Loucy (cell line): ENCODE results near the gene PRELID1.

ENCODE experiments used
- H2AFZ ChIP-seq: fragments of 200-600 bp; sonication (generic); 2 replicates; pipeline ENCODE4 v1.6.0; 2016; ENCODE audit warnings: antibody characterized with exemption, mild to moderate bottlenecking, low read length, moderate library complexity
- H3F3A ChIP-seq: fragments of 200-600 bp; 2 replicates; pipeline ENCODE4 v1.6.0; 2016; ENCODE audit warnings: antibody characterized with exemption, low read depth, mild to moderate bottlenecking
- H3K27me3 ChIP-seq: fragments of 200-600 bp; sonication (generic); 2 replicates; pipeline ENCODE4 v1.6.1; 2014; ENCODE audit warnings: low read length, mild to moderate bottlenecking; ENCODE audit not compliant: insufficient read depth, poor library complexity, severe bottlenecking
- H3K36me3 ChIP-seq: fragments of 200-600 bp; sonication (generic); 2 replicates; pipeline ENCODE4 v1.6.1; 2016; ENCODE audit warnings: low read length; ENCODE audit not compliant: insufficient read depth
- H3K4me1 ChIP-seq: fragments of 200-600 bp; sonication (generic); 2 replicates; pipeline ENCODE4 v1.5.1; 2014; ENCODE audit warnings: low read length, mild to moderate bottlenecking; ENCODE audit not compliant: insufficient read depth, poor library complexity, severe bottlenecking
- H3K4me2 ChIP-seq: fragments of 200-600 bp; sonication (generic); 2 replicates; pipeline ENCODE4 v1.6.0; 2014; ENCODE audit warnings: antibody characterized with exemption, low read length, low read depth, mild to moderate bottlenecking; ENCODE audit not compliant: poor library complexity, severe bottlenecking
- H3K4me3 ChIP-seq: fragments of 200-600 bp; sonication (generic); 2 replicates; pipeline ENCODE4 v1.5.1; 2014; ENCODE audit warnings: low read length, mild to moderate bottlenecking, mixed read lengths; ENCODE audit not compliant: poor library complexity, severe bottlenecking
- H3K79me2 ChIP-seq: fragments of 200-600 bp; sonication (generic); 2 replicates; pipeline ENCODE4 v1.6.1; 2014; ENCODE audit warnings: low read length; ENCODE audit not compliant: insufficient read depth
- H3K9ac ChIP-seq: fragments of 200-600 bp; sonication (generic); 2 replicates; pipeline ENCODE4 v1.6.0; 2014; ENCODE audit warnings: mild to moderate bottlenecking, low read depth, low read length, moderate library complexity; ENCODE audit not compliant: poor library complexity, severe bottlenecking
- H3K9me2 ChIP-seq: fragments of 200-600 bp; sonication (generic); replicated peaks from 2 replicates; pipeline ENCODE4 v1.6.1; 2016; ENCODE audit warnings: low read depth, low read length, mixed read lengths
- H3K9me3 ChIP-seq: fragments of 200-600 bp; sonication (generic); 2 replicates; pipeline ENCODE4 v1.6.1; 2014; ENCODE audit warnings: mild to moderate bottlenecking, antibody characterized with exemption, low read length, low read depth; ENCODE audit not compliant: insufficient read depth
- H4K20me1 ChIP-seq: fragments of 200-600 bp; sonication (generic); 2 replicates; pipeline ENCODE4 v1.6.0; 2014; ENCODE audit warnings: antibody characterized with exemption, low read length, mild to moderate bottlenecking; ENCODE audit not compliant: insufficient read depth, poor library complexity, severe bottlenecking
- EZH2phosphoT487 ChIP-seq: fragments of 200-600 bp; IDR thresholded peaks from 2 replicates; pipeline ENCODE4 v1.6.1; 2018; ENCODE audit warnings: antibody characterized with exemption, mild to moderate bottlenecking, moderate library complexity, borderline replicate concordance
- TF ChIP-seq, protein P1 (sequence below): fragments of 200-600 bp; sonication (generic); conservative IDR thresholded peaks from 2 replicates; pipeline ENCODE4 v1.5.1; 2014; ENCODE audit warnings: mild to moderate bottlenecking, antibody characterized with exemption, low read length

The PRELID1 gene

DNA sequence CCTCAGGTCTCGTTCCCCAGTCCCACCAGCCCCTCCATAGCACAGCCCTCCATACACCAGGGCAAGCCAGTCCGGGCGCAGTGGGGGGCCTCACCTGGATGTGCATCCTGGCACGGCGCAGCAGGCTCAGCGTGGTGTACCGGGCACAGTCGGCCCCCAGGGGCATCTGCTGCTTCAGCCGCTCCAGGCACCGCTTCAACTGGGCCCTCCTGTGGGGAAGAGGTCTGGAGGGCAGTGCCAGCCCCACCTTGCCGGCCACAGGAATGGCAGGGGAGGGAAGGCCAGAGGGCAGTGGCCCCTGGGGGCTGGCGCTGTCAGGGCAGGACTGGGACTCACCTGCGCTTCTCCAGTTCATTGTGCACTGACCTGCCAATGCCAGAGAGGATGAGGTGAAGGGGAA is 6.7 kb downstream of the PRELID1 start:
- Histone ChIP-seq H3K36me3 (no peaks in the 10 kb centered on the region; the same call in 1 of the 2 replicates), H3K4me2 (peak overlapping the region; percentile 85), H3K4me3 (peak overlapping the region; percentile 83), H3K9me2 (no peaks in the 10 kb centered on the region), H4K20me1 (peaks cover 19% of the 10 kb centered on the region), H3K9ac (peak overlapping the region; percentile 89), H3K4me1 (peaks cover 17% of the 10 kb centered on the region), H3K27me3 (no peaks in the 10 kb centered on the region), H3F3A (no peaks in the 10 kb centered on the region), H2AFZ (no peak overlapping the region), H3K9me3 (no peaks in the 10 kb centered on the region), H3K79me2 (peaks cover 53% of the 10 kb centered on the region)
- TF ChIP-seq EZH2phosphoT487: no peak
- TF ChIP-seq, protein P1, sequence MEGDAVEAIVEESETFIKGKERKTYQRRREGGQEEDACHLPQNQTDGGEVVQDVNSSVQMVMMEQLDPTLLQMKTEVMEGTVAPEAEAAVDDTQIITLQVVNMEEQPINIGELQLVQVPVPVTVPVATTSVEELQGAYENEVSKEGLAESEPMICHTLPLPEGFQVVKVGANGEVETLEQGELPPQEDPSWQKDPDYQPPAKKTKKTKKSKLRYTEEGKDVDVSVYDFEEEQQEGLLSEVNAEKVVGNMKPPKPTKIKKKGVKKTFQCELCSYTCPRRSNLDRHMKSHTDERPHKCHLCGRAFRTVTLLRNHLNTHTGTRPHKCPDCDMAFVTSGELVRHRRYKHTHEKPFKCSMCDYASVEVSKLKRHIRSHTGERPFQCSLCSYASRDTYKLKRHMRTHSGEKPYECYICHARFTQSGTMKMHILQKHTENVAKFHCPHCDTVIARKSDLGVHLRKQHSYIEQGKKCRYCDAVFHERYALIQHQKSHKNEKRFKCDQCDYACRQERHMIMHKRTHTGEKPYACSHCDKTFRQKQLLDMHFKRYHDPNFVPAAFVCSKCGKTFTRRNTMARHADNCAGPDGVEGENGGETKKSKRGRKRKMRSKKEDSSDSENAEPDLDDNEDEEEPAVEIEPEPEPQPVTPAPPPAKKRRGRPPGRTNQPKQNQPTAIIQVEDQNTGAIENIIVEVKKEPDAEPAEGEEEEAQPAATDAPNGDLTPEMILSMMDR: no peak

DNA sequence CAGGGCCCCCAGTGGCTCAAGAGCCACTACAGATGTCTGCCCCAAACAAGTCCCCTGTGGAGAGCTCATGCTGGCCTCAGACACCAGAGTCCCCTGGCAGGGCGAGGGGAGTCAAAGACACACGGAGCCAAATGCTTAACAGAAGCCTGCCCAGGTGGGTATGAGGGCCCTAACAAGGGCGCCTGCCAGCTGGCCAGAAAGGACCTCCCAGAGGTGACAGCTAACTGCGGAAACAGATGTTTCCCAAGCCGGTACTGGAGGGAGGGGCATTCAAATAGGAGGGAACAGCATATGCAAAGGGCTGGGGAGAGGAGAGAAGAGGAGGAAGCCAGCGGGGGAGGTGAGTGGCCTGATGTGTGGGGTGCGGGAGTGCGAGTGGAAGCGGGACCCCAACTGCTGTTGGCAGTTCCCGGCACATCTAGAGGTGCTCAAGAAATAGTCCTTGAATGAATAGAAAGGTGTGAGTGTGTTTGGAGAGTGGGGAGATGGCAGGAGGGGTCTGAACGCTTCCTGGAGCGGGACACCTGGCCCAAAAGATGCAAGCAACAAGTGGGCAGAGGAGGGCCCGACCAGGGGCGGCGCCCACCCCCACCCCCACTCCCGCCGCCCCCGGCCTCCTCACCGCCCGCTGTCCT is 7.3 kb downstream of the PRELID1 start:
- no peaks in the 10 kb centered on the region for H3K27me3 ChIP-seq
- no peak overlapping the region for H2AFZ ChIP-seq
- peaks cover 17% of the 10 kb centered on the region for H3K4me1 ChIP-seq
- H4K20me1 ChIP-seq: peaks cover 19% of the 10 kb centered on the region
- peak overlapping the region; percentile 85 for H3K4me2 ChIP-seq
- H3F3A ChIP-seq: no peaks in the 10 kb centered on the region
- no peaks in the 10 kb centered on the region for H3K9me3 ChIP-seq
- H3K9ac ChIP-seq: peak overlapping the region; percentile 89
- peak overlapping the region; percentile 83 for H3K4me3 ChIP-seq
- H3K9me2 ChIP-seq: no peaks in the 10 kb centered on the region
- no peaks in the 10 kb centered on the region; the same call in 1 of the 2 replicates for H3K36me3 ChIP-seq
- TF ChIP-seq, protein P1: no peak
- TF ChIP-seq EZH2phosphoT487: no peak
- peaks cover 48% of the 10 kb centered on the region for H3K79me2 ChIP-seq

DNA sequence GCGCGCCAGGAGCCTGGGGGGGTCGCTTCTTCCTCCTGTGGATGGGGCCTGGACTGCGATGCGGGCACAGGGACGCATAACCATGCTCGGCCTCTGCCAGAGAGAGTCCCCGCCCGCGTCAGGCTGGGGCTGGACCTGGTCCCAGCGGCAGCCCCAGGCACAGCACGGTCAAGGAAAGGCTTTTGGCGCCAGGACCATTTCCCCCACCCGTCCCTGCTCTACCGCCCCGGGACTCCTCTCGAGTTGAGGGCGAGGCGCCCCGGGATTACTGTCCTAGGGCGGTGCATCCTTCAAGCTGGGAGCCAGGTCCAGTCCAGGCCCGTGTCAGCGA is 7.8 kb downstream of the PRELID1 start:
- H4K20me1 ChIP-seq: peaks cover 19% of the 10 kb centered on the region
- peak overlapping the region; percentile 89 for H3K9ac ChIP-seq
- TF ChIP-seq EZH2phosphoT487: no peak
- TF ChIP-seq, protein P1: no peak
- peak overlapping the region; percentile 85 for H3K4me2 ChIP-seq
- H3K9me3 ChIP-seq: no peaks in the 10 kb centered on the region
- H3F3A ChIP-seq: no peaks in the 10 kb centered on the region
- no peak overlapping the region for H2AFZ ChIP-seq
- no peaks in the 10 kb centered on the region for H3K9me2 ChIP-seq
- peaks cover 17% of the 10 kb centered on the region for H3K4me1 ChIP-seq
- H3K36me3 ChIP-seq: no peaks in the 10 kb centered on the region; the same call in 1 of the 2 replicates
- no peaks in the 10 kb centered on the region for H3K27me3 ChIP-seq
- peaks cover 44% of the 10 kb centered on the region for H3K79me2 ChIP-seq
- peak overlapping the region; percentile 83 for H3K4me3 ChIP-seq
